H1 (cell line): Measurements from ENCODE around the gene FRY. TPM values are rescaled to one million over a fixed set of nuclear protein-coding genes. Genes with fewer than 3 reads are reported as not detected.

Source experiments
- CEBPB ChIP-seq: IDR thresholded peaks from 2 replicates; pipeline ENCODE4 v1.6.1; 2012; ENCODE audit warnings: low read depth, low read length
- CHD7 ChIP-seq: fragments of 300-600 bp; sonication (generic); IDR thresholded peaks from 2 replicates; pipeline ENCODE4 v1.7.1; 2012; ENCODE audit warnings: low read length, moderate library complexity, mild to moderate bottlenecking, inconsistent platforms; ENCODE audit not compliant: insufficient replicate concordance
- SUZ12 ChIP-seq: fragments of 200-600 bp; sonication (generic); IDR thresholded peaks from 2 replicates; pipeline ENCODE4 v1.6.1; 2012; ENCODE audit warnings: mild to moderate bottlenecking, inconsistent platforms, low read length, moderate library complexity, mixed read lengths
- polyA plus RNA-seq, 7 experiments: library from polyadenylated mRNA; depleted of rRNA in 3 of 7; stranded (reverse) in 5 of 7; unstranded in 2 of 7; fragments of >200 nt in 5 of 7; fragments of 200-250 nt in 2 of 7; gene quantifications; 1 replicate in 5 of 7; 2 replicates in 1 of 7; 4 replicates in 1 of 7; pipeline versions ENCODE4 v1.2.1 to v1.2.3, GENCODE V29; 2011 to 2013; ENCODE audit warnings: missing spikeins in 2 of 7, mixed read lengths in 2 of 7
- total RNA-seq: library from RNA; stranded (reverse); fragmentation: NEBNext Ultra II Directional; extraction: Animal tissue kit (Norgen Biotek cat#: 25700); gene quantifications from 2 replicates; pipeline ENCODE4 v1.2.1, GENCODE V29; 2021

FRY gene
- total and polyA plus RNA-seq, 2 of the 8 experiments (the other 6 are each of a cell fraction or from before 2014, with no cell fraction given), result 4.3 to 9.2 TPM

GRCh38 chr13:32073180-32073864 lies 41.7 kb downstream of the FRY start (continued):
- TF ChIP-seq CHD7, result no peak
- TF ChIP-seq CEBPB, result no peak
- no peak for TF ChIP-seq SUZ12
- TF ChIP-seq, all 59 proteins: peak for 0
